Activated naive CD4-positive, alpha-beta T cell treated with anti-CD3 and anti-CD28 coated beads, Interleukin-2, amount 50 U/mL, for 24 hours (primary cell): ENCODE results near the gene DUS3L.
"Not testable (repeated sequence)": the region's sequence is repeated elsewhere in the genome, so short reads cannot be mapped to it uniquely, and the experiment has no call there.

Source experiments
- H3K27ac Mint-ChIP-seq: one replicate; pipeline ENCODE4 v1.8.0; 2021; ENCODE audit warnings: mild to moderate bottlenecking, mixed read lengths
- H3K27me3 Mint-ChIP-seq: one replicate; pipeline ENCODE4 v1.8.0; 2021; ENCODE audit warnings: mixed read lengths
- H3K36me3 Mint-ChIP-seq: one replicate; pipeline ENCODE4 v1.8.0; 2021; ENCODE audit warnings: mixed read lengths
- H3K4me1 Mint-ChIP-seq: one replicate; pipeline ENCODE4 v1.8.0; 2021; ENCODE audit warnings: mixed read lengths
- H3K4me3 Mint-ChIP-seq: one replicate; pipeline ENCODE4 v1.8.0; 2021; ENCODE audit warnings: mild to moderate bottlenecking, mixed read lengths
- H3K9me3 Mint-ChIP-seq: one replicate; pipeline ENCODE4 v1.8.0; 2021; ENCODE audit warnings: mixed read lengths

DUS3L gene

DNA sequence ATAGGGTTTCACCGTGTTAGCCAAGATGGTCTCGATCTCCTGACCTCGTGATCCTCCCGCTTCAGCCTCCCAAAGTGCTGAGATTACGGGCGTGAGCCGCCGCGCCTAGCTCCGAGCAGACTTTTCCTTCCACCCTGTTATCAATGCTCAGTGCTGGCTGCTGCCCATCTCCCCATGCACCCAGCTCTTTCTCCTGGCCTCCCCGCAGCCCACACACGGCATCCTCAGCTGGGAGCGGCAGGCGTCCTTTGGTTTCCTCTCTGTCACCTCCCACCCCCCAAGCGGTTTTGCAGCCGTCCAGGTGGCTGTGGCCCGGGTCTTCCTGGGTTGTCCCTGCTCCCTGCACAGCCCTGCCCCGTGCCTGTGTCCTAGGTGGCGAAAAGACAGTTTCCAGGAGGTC, 18.5 kb downstream of the DUS3L start:
- H3K4me3 Mint-ChIP-seq, result no peak overlapping the region
- no peaks in the 10 kb centered on the region for H3K9me3 Mint-ChIP-seq
- no peaks in the 10 kb centered on the region for H3K4me1 Mint-ChIP-seq
- H3K27ac Mint-ChIP-seq, result no peak overlapping the region
- no peaks in the 10 kb centered on the region for H3K27me3 Mint-ChIP-seq
- no peaks in the 10 kb centered on the region for H3K36me3 Mint-ChIP-seq

DNA sequence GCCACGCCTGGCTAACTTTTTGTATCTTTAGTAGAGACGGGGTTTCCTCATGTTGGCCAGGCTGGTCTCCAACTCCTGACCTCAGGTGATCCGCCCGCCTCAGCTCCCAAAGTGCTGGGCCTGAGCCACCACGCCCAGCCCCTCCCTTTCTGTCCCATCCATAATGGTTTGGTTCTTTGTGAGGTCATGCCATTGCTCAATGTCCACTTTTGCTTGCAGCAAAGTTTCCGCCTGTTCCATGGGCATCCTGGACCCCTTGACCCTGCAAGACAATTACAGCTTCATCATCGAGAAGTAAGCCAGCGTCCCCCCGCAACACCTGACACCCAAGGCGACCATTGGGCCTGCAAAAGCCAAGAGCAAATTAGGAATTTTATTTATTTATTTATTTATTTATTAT, 23.0 kb downstream of the DUS3L start:
- Mint-ChIP-seq H3K9me3 (no peaks in the 10 kb centered on the region), H3K27ac (no peak overlapping the region), H3K4me1 (no peaks in the 10 kb centered on the region), H3K27me3 (no peaks in the 10 kb centered on the region), H3K4me3 (no peak overlapping the region), H3K36me3 (no peaks in the 10 kb centered on the region)

GRCh38 chr19:5765220-5765619, 25.7 kb downstream of the DUS3L start:
- Mint-ChIP-seq H3K9me3 (no peaks in the 10 kb centered on the region), H3K27ac (no peak overlapping the region), H3K4me1 (no peaks in the 10 kb centered on the region), H3K36me3 (no peaks in the 10 kb centered on the region), H3K4me3 (no peak overlapping the region), H3K27me3 (no peaks in the 10 kb centered on the region)

DNA sequence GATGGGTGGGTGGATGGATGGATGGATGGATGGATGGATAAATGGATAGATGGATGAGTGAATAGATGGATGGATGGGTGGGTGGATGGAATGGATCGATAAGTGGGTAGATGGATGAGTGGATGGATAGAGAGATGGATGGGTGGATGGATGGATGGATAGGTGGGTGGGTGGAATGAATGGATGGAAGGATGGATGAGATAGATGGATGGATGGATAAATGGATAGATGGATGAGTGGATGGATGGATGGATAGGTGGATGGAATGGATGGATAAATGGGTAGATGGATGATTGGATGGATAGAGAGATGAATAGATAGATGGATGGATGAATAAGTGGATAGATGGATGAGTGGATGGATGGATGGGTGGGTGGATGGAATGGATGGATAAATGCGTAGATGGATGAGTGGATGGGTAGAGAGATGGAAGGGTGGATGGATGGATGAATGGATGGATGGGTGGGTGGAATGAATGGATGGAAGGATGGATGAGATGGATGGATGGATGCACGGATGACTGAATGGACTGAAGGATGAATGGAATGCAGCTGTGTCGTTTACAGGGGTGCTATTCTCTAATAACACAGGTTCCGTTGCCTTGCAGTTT, 28.2 kb downstream of the DUS3L start:
- H3K27me3 Mint-ChIP-seq, result no peaks in the 10 kb centered on the region
- H3K36me3 Mint-ChIP-seq, result no peaks in the 10 kb centered on the region
- no peak overlapping the region for H3K27ac Mint-ChIP-seq
- H3K9me3 Mint-ChIP-seq, result no peaks in the 10 kb centered on the region
- H3K4me3 Mint-ChIP-seq, result no peak overlapping the region
- H3K4me1 Mint-ChIP-seq, result no peaks in the 10 kb centered on the region

DNA sequence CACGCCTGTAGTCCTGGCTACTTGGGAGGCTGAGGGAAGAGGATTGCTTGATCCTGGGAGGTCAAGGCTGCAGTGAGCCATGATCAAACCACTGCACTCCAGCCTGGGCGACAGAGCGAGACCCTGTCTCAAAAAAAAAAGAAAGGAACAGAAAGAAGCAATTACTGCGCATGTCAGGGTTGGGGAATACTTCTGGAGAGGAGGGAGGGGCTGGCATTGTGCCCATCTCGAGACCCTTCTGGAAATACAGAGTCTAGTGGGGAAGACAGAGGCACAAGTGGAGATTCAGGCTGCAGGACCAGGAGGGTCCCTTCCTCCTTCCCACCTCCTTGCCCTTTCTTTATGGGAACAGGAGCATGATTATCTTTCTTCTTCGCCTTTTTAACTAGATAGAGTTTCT, 37.2 kb downstream of the DUS3L start:
- H3K9me3 Mint-ChIP-seq, result no peaks in the 10 kb centered on the region
- no peaks in the 10 kb centered on the region for H3K4me1 Mint-ChIP-seq
- no peak overlapping the region for H3K4me3 Mint-ChIP-seq
- H3K27ac Mint-ChIP-seq, result no peak overlapping the region
- peaks cover 2% of the 10 kb centered on the region for H3K27me3 Mint-ChIP-seq
- H3K36me3 Mint-ChIP-seq, result no peaks in the 10 kb centered on the region

GRCh38 chr19:5751709-5752108, 39.3 kb downstream of the DUS3L start:
- Mint-ChIP-seq H3K27me3 (peaks cover 2% of the 10 kb centered on the region), H3K27ac (no peak overlapping the region), H3K9me3 (no peaks in the 10 kb centered on the region), H3K36me3 (no peaks in the 10 kb centered on the region), H3K4me3 (no peak overlapping the region), H3K4me1 (no peaks in the 10 kb centered on the region)

DNA sequence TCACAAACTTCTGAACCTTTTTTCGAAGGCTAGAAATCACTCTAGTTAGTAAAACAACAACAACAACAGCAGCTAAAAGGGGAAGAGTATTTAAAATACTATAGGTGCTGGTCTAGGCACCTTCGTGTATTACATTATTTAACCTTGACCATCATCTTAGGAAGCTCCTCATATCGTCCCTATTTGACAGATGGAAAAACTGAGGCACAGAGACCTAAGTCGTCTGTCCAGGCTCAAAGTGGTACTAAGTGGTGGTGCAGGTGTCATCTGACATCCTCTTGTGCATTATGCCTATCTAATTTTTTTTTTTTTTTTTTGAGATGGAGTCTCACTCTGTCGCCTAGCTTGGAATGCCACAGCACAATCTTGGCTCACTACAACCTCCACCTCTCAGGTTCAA, 41.5 kb downstream of the DUS3L start:
- Mint-ChIP-seq H3K4me1 (no peaks in the 10 kb centered on the region), H3K36me3 (no peaks in the 10 kb centered on the region), H3K4me3 (no peak overlapping the region), H3K27ac (no peak overlapping the region), H3K27me3 (peaks cover 2% of the 10 kb centered on the region), H3K9me3 (no peaks in the 10 kb centered on the region)

DNA sequence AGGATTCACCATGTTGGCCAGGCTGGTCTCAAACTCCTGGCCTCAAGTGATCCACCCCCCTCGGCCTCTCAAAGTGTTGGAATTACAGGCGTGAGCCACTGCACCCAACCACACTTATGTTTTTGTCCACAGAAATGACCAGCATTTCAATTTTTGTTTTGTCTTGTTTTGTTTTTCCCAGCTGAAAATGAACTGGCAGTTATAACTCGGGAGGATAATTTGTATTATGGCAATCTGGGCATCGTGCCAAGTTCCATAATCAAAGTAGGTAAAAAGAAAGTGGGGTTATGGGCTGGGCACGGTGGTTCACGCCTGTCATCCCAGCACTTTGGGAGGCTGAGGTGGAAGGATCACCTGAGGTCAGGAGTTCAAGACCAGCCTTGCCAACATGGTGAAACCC, 42.0 kb downstream of the DUS3L start:
- not testable (repeated sequence) for H3K27me3 Mint-ChIP-seq, H3K4me1 Mint-ChIP-seq, H3K36me3 Mint-ChIP-seq, H3K9me3 Mint-ChIP-seq, H3K4me3 Mint-ChIP-seq
- H3K27ac Mint-ChIP-seq, result peak overlapping the region; percentile 35

GRCh38 chr19:5744999-5745398, 46.0 kb downstream of the DUS3L start:
- H3K27me3 Mint-ChIP-seq, H3K27ac Mint-ChIP-seq, H3K9me3 Mint-ChIP-seq, H3K4me3 Mint-ChIP-seq, H3K4me1 Mint-ChIP-seq, H3K36me3 Mint-ChIP-seq: not testable (repeated sequence)

DNA sequence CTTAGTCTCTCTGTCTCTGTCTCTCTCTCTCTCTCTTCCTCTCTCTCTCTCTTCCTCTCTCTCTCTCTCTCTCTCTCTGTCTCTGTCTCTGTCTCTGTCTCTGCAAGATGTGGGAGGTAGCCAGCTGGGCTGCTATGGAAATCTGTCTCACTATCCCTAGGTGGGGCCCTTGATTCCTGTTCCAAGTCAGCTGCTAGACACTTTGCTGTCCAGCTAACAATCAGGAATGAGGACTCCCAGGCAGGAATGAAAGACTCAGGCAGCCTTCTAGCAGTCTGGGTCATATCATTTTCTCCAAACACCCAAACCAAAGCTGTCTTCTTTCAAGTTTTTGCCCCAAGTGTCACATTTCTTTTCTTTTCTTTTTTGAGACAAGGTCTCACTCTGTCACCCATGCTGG, 47.3 kb downstream of the DUS3L start:
- Mint-ChIP-seq H3K4me1 (no peaks in the 10 kb centered on the region), H3K27ac (peak overlapping the region; percentile 27), H3K4me3 (no peak overlapping the region), H3K9me3 (no peaks in the 10 kb centered on the region), H3K27me3 (no peaks in the 10 kb centered on the region), H3K36me3 (no peaks in the 10 kb centered on the region)

- Mint-ChIP-seq H3K27ac (no peak overlapping the region), H3K27me3 (no peaks in the 10 kb centered on the region), H3K36me3 (no peaks in the 10 kb centered on the region), H3K4me3 (no peak overlapping the region), H3K4me1 (no peaks in the 10 kb centered on the region), H3K9me3 (no peaks in the 10 kb centered on the region)
Observed at GRCh38 chr19:5742051-5742450, 48.9 kb downstream of the DUS3L start.

- Mint-ChIP-seq H3K27ac (no peak overlapping the region), H3K36me3 (no peaks in the 10 kb centered on the region), H3K27me3 (no peaks in the 10 kb centered on the region), H3K9me3 (no peaks in the 10 kb centered on the region), H3K4me1 (no peaks in the 10 kb centered on the region), H3K4me3 (no peak overlapping the region)
Observed at GRCh38 chr19:5738423-5738822, 52.5 kb downstream of the DUS3L start.
